Upper lobe of left lung (tissue), 6 donors: ENCODE results near the gene DAZAP1. TPM values are rescaled to one million over a fixed set of nuclear protein-coding genes. Genes with fewer than 3 reads are reported as not detected.

Experiments used
- ATAC-seq, 2 donors: fragments of 200-7000 bp; cut with Tn5 transposase; one replicate each; pipeline ENCODE4 v1.9.1; 2022; ENCODE audit warnings: mild to moderate bottlenecking in 2 of 2, moderate library complexity in 2 of 2; ENCODE audit not compliant: low FRiP score in 2 of 2
- DNase-seq, 2 donors: peaks; one replicate each; pipeline ENCODE4 v3.0.0-alpha.2; 2019 to 2020
- H3K27ac ChIP-seq, 4 donors: fragments of 200-600 bp; sonication (generic); one replicate each; pipeline ENCODE4 v1.5.1; 2016 to 2019
- H3K27me3 ChIP-seq, 4 donors: fragments of 200-600 bp; sonication (generic); one replicate each; pipeline ENCODE4 v1.5.1; 2017 to 2019
- H3K36me3 ChIP-seq, 4 donors: fragments of 200-600 bp; sonication (generic); one replicate each; pipeline ENCODE4 v1.5.1; 2016 to 2019
- H3K4me1 ChIP-seq, 4 donors: fragments of 200-600 bp; sonication (generic); one replicate each; pipeline ENCODE4 v1.5.1; 2018 to 2019
- H3K4me3 ChIP-seq, 4 donors: fragments of 200-600 bp; sonication (generic); one replicate each; pipeline ENCODE4 v1.5.1; 2017 to 2019; ENCODE audit warnings: mild to moderate bottlenecking in 2 of 4, moderate library complexity in 1 of 4
- H3K9me3 ChIP-seq, 4 donors: fragments of 200-600 bp; sonication (generic); one replicate each; pipeline ENCODE4 v1.5.1; 2018 to 2019
- EP300 ChIP-seq, 4 donors: sonication (generic); formaldehyde crosslinking; IDR thresholded peaks; one replicate each; pipeline ENCODE4 v1.5.1; 2017; ENCODE audit warnings: antibody characterized with exemption in 4 of 4, control low read depth in 2 of 4
- POLR2A ChIP-seq, 4 donors: fragments of 450-650 bp; IDR thresholded peaks; one replicate each; pipeline ENCODE4 v1.5.1; 2016 to 2017; ENCODE audit warnings: antibody characterized with exemption in 4 of 4, mild to moderate bottlenecking in 2 of 4
- POLR2AphosphoS5 ChIP-seq, 2 donors: sonication (generic); formaldehyde crosslinking; IDR thresholded peaks; one replicate each; pipeline ENCODE4 v1.5.1; 2017; ENCODE audit warnings: antibody characterized with exemption in 2 of 2
- WGBS, 2 donors: methylation state at CpG; one replicate each; pipeline ENCODE4 v1.1.5; 2017 to 2018; 5-methylcytosine and 5-hydroxymethylcytosine counted together
- total RNA-seq, 6 donors: library from RNA; depleted of rRNA in 4 of 6; stranded (reverse); fragments of >200 nt in 4 of 6; gene quantifications; one replicate each; pipeline versions ENCODE4 v1.1.0 to v1.2.1, GENCODE V29; 2016 to 2021
- TF ChIP-seq, protein P1 (sequence below), 6 experiments: fragments of 450-650 bp in 4 of 6; fragments of 200-600 bp in 2 of 6; sonication (generic) in 2 of 6; IDR thresholded peaks; one replicate each; pipeline ENCODE4 v1.5.1; 2016 to 2019; ENCODE audit warnings: antibody characterized with exemption in 6 of 6
- donor health status: DM: no; HTN: no; CAD: no; lungs with moderate emphysema.
- donor health status: DM: no; HTN: yes; CAD: no; lungs with severe emphysema.

The DAZAP1 gene
- total RNA-seq, 6 donors from 2014 or later, result 38.9 to 107 (median 78.7) TPM

DNA sequence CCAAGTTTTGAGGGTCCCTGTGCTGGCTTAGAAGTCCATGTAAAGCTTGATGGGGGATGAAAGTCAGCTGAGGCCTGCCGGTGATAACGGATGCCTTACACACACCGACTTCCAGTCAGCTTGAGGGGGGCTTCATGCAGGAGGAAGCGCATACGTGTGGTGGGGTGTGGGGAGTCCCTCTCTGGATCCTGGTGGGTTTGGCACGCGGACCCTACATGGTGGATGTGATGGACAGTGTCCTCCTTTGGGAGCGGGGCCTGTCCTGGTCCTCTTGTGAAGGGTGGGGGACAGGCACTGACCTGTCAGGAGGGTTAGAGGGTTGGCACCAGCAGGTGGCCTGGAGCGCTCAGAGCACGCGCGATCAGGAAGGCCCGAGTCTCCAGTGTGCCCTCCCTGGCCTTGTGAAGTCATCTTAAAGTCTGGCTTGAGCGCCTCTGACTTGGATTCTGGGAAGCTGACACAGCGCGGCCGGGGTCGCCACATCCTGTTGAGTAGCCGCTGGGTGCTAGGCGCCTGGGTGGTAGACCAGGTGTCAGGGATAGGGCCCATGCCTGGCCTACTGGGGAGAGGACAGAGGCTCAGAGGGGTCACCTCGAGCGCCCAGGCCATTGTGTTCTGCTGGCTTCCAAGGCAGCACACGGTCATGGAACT, 2.9 kb downstream of the DAZAP1 start:
- no peaks in the 10 kb centered on the region for H3K27me3 ChIP-seq
- 64 to 69% methylated on average over 21 to 23 of the region's 23 CpGs for WGBS, 2 donors
- DNase-seq, result peak; percentile 38 to 78
- H3K4me1 ChIP-seq, result peaks cover 48 to 74% (median 69%) of the 10 kb centered on the region in 4 donors
- ATAC-seq, result no peak
- peaks cover 0 to 18% (median 11%) of the 10 kb centered on the region in 4 donors for H3K36me3 ChIP-seq
- peak overlapping the region in 1 of 4 donors; percentile 99 for H3K4me3 ChIP-seq
- H3K27ac ChIP-seq, result peak overlapping the region; percentile 95 to 98 (median 98)
- TF ChIP-seq POLR2A (IDR thresholded peaks at IDR 0.05) (no peak), POLR2AphosphoS5 (IDR thresholded peaks at IDR 0.05) (peak in 1 of 2 donors; percentile 37), EP300 (IDR thresholded peaks at IDR 0.05) (no peak)
- TF ChIP-seq, protein P1, sequence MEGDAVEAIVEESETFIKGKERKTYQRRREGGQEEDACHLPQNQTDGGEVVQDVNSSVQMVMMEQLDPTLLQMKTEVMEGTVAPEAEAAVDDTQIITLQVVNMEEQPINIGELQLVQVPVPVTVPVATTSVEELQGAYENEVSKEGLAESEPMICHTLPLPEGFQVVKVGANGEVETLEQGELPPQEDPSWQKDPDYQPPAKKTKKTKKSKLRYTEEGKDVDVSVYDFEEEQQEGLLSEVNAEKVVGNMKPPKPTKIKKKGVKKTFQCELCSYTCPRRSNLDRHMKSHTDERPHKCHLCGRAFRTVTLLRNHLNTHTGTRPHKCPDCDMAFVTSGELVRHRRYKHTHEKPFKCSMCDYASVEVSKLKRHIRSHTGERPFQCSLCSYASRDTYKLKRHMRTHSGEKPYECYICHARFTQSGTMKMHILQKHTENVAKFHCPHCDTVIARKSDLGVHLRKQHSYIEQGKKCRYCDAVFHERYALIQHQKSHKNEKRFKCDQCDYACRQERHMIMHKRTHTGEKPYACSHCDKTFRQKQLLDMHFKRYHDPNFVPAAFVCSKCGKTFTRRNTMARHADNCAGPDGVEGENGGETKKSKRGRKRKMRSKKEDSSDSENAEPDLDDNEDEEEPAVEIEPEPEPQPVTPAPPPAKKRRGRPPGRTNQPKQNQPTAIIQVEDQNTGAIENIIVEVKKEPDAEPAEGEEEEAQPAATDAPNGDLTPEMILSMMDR (IDR thresholded peaks at IDR 0.05), result no peak
- no peaks in the 10 kb centered on the region for H3K9me3 ChIP-seq

DNA sequence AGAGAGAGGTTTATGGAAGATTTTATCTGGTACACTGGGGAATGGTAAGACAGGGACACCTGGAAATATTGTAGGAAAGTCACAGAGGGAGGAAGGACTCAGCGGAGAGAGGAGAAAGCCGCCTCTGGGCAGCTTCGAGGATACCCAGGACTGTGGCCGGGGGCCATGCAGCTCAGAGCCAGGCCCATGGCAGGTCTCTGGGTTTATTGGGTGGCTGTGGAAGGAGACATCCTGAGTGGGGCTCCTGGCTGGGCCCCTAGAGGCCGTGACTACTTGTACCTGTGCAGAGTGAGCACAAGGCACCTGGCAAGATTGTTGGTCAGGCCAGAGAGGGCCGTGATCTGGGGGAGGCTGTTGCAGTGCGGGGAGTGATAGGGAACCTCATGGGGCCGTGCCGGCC, 3.4 kb downstream of the DAZAP1 start:
- Histone ChIP-seq H3K27me3 (no peaks in the 10 kb centered on the region), H3K4me3 (peak overlapping the region in 1 of 4 donors; percentile 99), H3K4me1 (peaks cover 51 to 79% (median 74%) of the 10 kb centered on the region in 4 donors), H3K27ac (peak overlapping the region; percentile 44 to 98 (median 70)), H3K9me3 (no peaks in the 10 kb centered on the region), H3K36me3 (peaks cover 0 to 18% (median 11%) of the 10 kb centered on the region in 4 donors)
- DNase-seq, result peak in 1 of 2 donors; percentile 34
- WGBS, 2 donors, result 75 to 87% methylated on average over 6 to 8 of the region's 9 CpGs
- TF ChIP-seq EP300 (IDR thresholded peaks at IDR 0.05) (no peak), POLR2AphosphoS5 (IDR thresholded peaks at IDR 0.05) (no peak), POLR2A (IDR thresholded peaks at IDR 0.05) (no peak)
- TF ChIP-seq, protein P1 (IDR thresholded peaks at IDR 0.05), result no peak
- no peak for ATAC-seq

DNA sequence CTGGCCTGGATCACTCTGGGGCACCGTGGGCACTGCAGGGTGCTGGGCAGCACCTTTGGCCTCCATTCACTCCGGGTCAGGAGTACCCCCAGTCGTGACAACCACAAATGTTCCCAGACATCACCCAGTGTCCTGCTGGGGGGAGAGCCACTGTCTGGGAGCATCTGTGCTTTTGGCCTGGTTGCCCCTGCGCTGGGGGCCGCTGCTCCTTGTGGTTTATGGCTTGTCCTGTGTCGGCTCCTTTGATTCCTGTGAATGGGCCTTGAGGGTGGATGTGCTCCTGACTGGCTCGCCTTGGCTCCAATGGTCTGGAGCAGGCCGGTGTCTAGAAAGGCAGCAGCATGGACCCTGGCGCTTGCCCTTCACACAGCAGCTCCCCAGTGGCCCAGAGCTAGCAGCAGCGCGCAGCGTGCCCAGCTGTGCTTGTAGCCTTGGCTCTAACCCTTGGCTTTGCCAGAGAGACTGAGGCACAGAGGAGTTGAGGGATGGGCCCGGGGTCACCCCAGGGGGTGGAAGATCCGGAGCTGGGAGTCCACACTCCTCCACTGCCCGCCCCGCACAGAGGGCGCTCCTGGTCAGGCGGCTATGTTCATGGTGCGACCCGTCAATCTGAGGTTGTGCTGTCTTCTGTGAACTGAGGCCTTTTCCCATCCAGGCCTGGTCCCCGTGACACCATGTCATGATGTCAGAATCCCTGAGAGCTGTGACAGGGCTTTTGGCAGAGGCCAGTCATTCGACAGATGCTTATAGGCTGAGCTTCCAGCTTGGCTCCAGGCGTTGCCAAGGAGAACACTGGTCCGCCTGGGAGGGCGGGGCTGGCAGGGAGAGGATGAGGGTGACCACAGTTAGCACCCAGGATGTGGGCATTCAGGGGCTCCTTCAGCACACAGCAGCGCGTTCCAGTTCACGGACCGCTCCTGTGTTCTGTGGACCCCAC, 4.1 kb downstream of the DAZAP1 start:
- peaks cover 55 to 83% (median 78%) of the 10 kb centered on the region in 4 donors for H3K4me1 ChIP-seq
- H3K27ac ChIP-seq, result peak overlapping the region; percentile 44 to 98 (median 70)
- TF ChIP-seq, protein P1 (IDR thresholded peaks at IDR 0.05), result no peak
- no peak for TF ChIP-seq POLR2A (IDR thresholded peaks at IDR 0.05)
- peak in 1 of 2 donors; percentile 24 for TF ChIP-seq POLR2AphosphoS5 (IDR thresholded peaks at IDR 0.05)
- WGBS, 2 donors, result 70 to 72% methylated on average over 10 to 26 of the region's 29 CpGs
- peaks cover 0 to 18% (median 11%) of the 10 kb centered on the region in 4 donors for H3K36me3 ChIP-seq
- ATAC-seq (no peak), DNase-seq (peak in 1 of 2 donors; percentile 78)
- H3K27me3 ChIP-seq, result no peaks in the 10 kb centered on the region
- no peaks in the 10 kb centered on the region for H3K9me3 ChIP-seq
- H3K4me3 ChIP-seq, result peak overlapping the region in 1 of 4 donors; percentile 99

DNA sequence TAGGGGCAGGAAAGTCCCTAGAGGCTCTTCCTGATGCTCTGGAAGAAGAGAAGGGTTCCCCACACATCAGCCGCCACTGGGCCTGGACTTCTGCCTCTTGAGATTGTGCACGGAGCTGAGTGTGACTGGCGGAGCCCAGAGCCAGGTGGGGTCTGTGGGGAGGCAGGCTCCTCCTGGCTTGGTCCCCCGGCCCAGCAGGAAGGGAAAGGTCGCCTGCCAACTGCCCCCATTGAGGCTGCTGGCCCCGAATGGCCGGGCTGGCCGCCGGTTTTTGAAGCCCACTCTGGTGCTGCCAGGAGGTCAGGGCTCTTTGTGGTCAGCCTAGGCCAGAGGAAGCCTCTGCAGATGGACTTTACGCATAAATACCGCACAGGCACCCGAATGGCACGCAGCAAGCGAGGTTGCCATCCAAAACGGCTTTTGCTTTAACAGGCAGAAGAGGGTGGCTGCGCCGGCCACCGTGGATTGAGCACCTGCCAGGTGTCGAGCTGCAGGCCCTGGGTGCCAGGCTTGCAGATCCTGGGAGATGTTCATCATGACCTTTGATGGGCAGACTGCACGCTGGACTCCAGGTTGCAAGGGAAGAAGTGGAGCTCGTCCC, 5.0 kb downstream of the DAZAP1 start:
- Histone ChIP-seq H3K27me3 (no peaks in the 10 kb centered on the region), H3K9me3 (no peaks in the 10 kb centered on the region), H3K4me1 (peaks cover 59 to 87% (median 85%) of the 10 kb centered on the region in 4 donors), H3K27ac (peak overlapping the region in 1 of 4 donors; percentile 98), H3K4me3 (peak overlapping the region in 1 of 4 donors; percentile 2), H3K36me3 (peaks cover 0 to 21% (median 13%) of the 10 kb centered on the region in 4 donors)
- 86% methylated on average over 12 of the region's 21 CpGs; no CpG with 5 or more reads in 1 of the 2 donors for WGBS, 2 donors
- ATAC-seq (no peak), DNase-seq (peak in 1 of 2 donors; percentile 75)
- TF ChIP-seq POLR2AphosphoS5 (IDR thresholded peaks at IDR 0.05) (no peak), POLR2A (IDR thresholded peaks at IDR 0.05) (no peak), EP300 (IDR thresholded peaks at IDR 0.05) (no peak)
- TF ChIP-seq, protein P1 (IDR thresholded peaks at IDR 0.05), result no peak
